Rectal smooth muscle tissue (tissue), 1 donor: ENCODE results near the gene PSMC1.

Experiments
- H3K27ac ChIP-seq: one replicate; pipeline ENCODE4 v1.7.0; 2013; ENCODE audit warnings: low read depth, low read length, inconsistent platforms
- H3K27me3 ChIP-seq: one replicate; pipeline ENCODE4 v1.7.0; 2013; ENCODE audit warnings: low read length; ENCODE audit not compliant: control insufficient read depth, insufficient read depth
- H3K36me3 ChIP-seq: one replicate; pipeline ENCODE4 v1.7.0; 2013; ENCODE audit warnings: low read length; ENCODE audit not compliant: control insufficient read depth, insufficient read depth
- H3K4me1 ChIP-seq: one replicate; pipeline ENCODE4 v1.7.0; 2013; ENCODE audit warnings: low read length; ENCODE audit not compliant: control insufficient read depth, insufficient read depth
- H3K4me3 ChIP-seq: one replicate; pipeline ENCODE4 v1.7.0; 2013; ENCODE audit warnings: low read length
- H3K9ac ChIP-seq: one replicate; pipeline ENCODE4 v1.7.0; 2013; ENCODE audit warnings: low read length

PSMC1 gene

DNA sequence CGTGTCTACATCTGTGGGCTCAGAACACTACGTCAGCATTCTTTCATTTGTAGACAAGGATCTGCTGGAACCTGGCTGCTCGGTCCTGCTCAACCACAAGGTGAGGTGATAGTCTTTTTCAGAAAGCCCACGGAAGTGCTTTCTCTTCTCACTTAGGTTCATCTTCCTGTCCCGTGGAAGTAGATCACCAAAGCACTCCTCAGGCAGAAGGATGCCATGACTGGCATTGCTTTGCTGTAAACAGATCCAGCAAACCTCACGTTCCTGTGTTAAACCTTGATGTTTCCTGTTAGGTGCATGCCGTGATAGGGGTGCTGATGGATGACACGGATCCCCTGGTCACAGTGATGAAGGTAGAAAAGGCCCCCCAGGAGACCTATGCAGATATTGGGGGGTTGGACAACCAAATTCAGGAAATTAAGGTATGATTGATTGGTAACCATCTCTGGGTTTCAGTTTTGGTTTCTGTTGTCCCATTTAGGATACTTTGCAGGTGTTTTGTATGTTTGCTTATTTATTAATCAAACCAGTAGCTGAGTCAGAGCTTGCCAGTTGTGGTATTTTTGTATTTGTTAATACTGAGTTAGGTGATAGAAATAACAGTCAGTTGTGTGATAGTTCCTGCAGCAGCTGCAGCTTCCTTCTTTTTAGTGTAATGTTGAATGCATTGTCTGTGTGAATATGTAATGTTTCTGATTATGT is 7.5 kb downstream of the PSMC1 start:
- Histone ChIP-seq H3K27ac (no peak overlapping the region), H3K27me3 (no peaks in the 10 kb centered on the region), H3K4me1 (no peaks in the 10 kb centered on the region), H3K36me3 (peaks cover 44% of the 10 kb centered on the region), H3K4me3 (no peak overlapping the region), H3K9ac (no peak overlapping the region)

DNA sequence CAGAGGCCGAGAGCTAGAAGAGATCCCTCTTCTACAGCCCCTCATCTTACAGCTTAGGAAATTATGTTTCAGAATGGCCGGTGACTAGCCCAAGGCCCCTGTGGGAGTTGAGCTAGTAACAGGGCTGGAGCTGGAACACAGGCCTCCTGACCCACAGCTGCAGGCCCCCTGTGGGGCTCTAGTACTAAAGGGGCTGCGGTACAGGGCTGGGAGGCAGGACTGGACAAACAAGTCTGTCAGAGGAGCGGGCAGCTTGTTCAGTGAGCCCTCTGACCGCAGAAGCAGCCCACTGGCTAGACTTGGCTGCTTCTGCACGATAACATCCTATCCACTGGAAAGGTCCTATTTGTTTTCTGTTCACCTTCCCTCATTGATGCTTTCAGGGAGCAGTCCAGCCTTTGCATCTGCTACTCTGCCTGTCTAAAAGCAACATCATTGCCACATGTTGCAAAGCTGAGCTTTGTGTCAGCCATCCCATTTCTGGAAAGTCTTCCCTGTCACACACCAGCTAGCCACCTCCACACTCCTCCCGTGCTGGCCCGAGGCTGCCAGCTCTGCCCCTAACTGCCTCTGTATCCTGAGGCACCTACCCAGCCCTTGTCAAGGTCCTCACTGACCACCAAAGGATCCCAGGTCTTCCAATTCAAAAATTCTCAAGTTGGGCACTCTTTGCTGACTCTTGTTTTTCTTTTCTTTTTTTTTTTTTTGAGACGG is 10.2 kb downstream of the PSMC1 start:
- no peak overlapping the region for H3K4me3 ChIP-seq
- H3K36me3 ChIP-seq: peaks cover 40% of the 10 kb centered on the region
- no peak overlapping the region for H3K27ac ChIP-seq
- no peaks in the 10 kb centered on the region for H3K4me1 ChIP-seq
- no peak overlapping the region for H3K9ac ChIP-seq
- H3K27me3 ChIP-seq: no peaks in the 10 kb centered on the region

DNA sequence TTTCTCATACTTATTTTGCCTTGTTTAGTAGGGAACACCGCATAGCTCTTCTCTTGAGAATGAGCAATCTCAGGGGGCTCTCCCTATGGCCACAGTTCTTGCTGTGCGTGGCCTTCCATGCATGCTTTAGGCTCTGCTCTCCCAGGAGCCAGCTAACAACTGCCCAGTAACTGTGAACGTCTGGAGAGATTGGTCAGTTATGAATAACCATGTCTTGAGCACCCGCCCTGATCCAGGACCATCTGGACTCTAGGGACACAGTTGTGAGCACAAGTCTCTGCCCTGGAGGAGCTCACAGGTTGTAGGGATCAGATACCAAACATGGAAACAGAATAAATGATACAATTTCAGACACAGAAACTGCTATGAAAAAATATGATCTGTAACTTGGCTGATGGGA is 12.1 kb downstream of the PSMC1 start:
- Histone ChIP-seq H3K9ac (no peak overlapping the region), H3K4me3 (no peak overlapping the region), H3K36me3 (peaks cover 45% of the 10 kb centered on the region), H3K4me1 (no peaks in the 10 kb centered on the region), H3K27ac (no peak overlapping the region), H3K27me3 (no peaks in the 10 kb centered on the region)

DNA sequence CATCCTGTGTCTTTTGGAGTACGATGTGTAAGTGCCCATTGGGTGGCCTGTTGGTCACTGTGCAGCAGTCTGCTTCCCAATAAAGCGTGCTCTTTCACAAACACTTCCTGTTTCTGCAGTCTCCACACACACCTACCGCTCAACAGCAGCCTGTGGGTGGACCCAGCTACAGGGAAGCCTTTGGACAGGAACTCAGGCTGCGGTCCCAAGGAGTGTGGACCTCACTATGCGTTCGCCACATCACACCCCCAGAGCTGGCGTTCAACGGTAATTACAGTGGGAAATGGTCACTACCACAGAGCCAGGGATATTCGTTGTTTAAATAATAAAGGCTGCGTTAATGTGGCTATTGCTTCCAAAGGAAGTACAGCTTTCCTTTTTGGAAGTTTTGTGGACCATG is 16.2 kb downstream of the PSMC1 start:
- H3K4me3 ChIP-seq: no peak overlapping the region
- H3K4me1 ChIP-seq: no peaks in the 10 kb centered on the region
- no peak overlapping the region for H3K9ac ChIP-seq
- peaks cover 24% of the 10 kb centered on the region for H3K36me3 ChIP-seq
- no peaks in the 10 kb centered on the region for H3K27me3 ChIP-seq
- H3K27ac ChIP-seq: no peak overlapping the region

DNA sequence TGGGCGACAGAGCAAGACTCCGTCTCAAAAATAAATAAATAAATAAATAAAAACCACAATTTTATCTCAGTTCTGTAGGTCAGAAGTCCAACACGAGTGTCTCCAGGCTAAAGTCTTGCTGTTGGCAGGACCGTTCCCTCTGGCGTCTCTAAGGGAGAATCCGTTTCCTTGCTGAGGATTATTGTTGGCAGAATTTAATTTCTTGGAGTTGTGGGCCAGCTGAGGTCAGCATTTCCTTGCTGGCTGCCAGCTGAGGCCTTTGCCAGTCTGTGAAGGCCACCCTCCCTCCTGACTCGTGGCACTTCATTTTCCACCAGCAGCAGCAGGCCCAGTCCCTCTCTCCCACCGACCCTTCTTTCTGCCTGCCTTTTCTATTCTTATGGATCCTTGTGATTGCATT is 17.2 kb downstream of the PSMC1 start:
- Histone ChIP-seq H3K4me1 (no peaks in the 10 kb centered on the region), H3K4me3 (no peak overlapping the region), H3K27me3 (no peaks in the 10 kb centered on the region), H3K36me3 (peaks cover 25% of the 10 kb centered on the region), H3K27ac (no peak overlapping the region), H3K9ac (no peak overlapping the region)

DNA sequence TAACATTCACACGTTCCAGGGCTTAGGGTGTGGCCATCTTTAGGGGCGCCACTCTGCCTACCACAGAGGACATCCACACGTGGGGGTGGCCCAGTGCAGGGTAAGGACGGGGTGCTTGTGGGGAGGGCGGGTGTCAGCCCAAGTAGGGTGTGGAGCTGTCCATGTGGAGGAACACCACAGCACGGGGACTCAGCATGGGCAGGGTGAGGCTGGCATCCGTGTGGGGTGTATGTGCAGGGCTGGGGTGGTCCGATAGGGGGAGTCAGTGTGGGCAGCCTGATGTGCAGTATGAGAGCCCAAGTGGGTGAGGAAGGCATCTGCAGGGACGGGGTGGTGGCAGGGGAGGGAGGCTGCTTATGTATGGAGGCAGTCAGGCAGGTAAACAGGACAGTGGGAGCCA is 17.7 kb downstream of the PSMC1 start:
- H3K36me3 ChIP-seq: peaks cover 24% of the 10 kb centered on the region
- no peaks in the 10 kb centered on the region for H3K27me3 ChIP-seq
- no peak overlapping the region for H3K4me3 ChIP-seq
- H3K4me1 ChIP-seq: no peaks in the 10 kb centered on the region
- H3K27ac ChIP-seq: no peak overlapping the region
- no peak overlapping the region for H3K9ac ChIP-seq

DNA sequence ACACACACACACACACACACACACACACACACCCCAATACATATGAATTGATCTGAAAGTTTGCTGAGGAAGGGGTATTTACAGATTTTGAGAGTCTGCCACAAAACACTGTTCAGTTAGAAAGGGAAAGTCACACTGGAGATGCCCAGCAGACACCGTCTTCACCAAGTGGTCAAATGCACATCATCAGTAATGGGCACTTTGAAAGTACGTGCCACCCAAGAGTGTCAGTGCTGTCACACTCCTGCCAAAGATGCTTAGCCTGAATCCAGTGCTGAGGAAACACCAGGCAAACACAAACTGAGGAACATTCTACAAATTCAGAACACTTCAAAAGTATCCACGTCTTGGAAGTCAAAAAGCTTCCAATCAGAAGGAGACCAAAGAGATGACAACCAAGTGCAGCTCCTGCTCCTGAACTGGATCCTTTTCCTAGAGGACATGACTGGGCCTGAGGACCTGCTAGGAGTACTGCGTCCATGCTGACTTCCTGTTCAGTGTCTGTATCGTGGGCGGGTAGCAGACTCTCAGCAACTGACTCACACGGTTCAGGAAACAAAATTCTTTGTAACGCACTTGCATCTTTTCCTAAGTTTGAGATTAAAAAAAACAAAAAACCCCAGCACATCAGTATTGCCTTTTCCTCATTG is 18.6 kb downstream of the PSMC1 start:
- Histone ChIP-seq H3K27me3 (no peaks in the 10 kb centered on the region), H3K9ac (no peak overlapping the region), H3K4me1 (no peaks in the 10 kb centered on the region), H3K36me3 (peaks cover 27% of the 10 kb centered on the region), H3K4me3 (no peak overlapping the region), H3K27ac (no peak overlapping the region)

DNA sequence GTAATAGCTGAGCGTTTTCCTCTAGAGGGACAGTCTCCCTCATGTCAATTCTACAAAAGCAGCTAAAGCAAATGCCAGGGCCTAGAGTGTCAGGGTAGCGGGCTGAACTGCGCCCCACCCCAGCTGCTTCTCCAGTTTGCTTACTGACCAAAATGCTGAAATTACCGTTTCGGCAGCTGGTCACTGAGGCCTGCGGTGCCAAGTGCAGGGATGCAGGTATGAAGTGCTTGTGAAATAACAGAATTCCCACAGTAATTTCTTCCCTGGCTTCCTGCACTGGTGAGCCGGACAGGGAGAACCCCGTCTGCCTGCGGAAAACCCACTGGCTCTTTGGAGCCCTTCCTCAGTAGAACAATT is 19.1 kb downstream of the PSMC1 start:
- no peaks in the 10 kb centered on the region for H3K4me1 ChIP-seq
- no peak overlapping the region for H3K27ac ChIP-seq
- H3K27me3 ChIP-seq: no peaks in the 10 kb centered on the region
- H3K9ac ChIP-seq: no peak overlapping the region
- no peak overlapping the region for H3K4me3 ChIP-seq
- peaks cover 22% of the 10 kb centered on the region for H3K36me3 ChIP-seq

DNA sequence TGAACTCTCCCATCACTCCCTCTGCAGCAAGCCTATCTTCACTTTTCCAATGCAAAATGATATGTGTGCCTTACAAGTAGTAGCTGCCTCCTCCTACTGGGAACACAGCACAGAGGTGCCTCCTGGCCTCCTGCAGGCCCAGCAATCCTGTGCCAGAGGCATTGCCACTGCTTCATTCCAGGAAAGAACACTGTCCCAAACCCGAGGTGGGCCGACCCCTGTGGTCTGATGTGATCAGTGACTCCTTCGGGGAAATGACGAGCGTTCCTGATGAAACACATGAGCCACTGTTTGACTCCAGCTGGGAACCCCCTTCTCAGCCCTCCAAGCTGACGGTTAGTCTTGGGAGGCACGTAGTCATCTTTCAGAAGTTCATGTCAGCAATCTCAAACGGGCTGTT is 19.5 kb downstream of the PSMC1 start:
- Histone ChIP-seq H3K36me3 (peaks cover 19% of the 10 kb centered on the region), H3K4me3 (no peak overlapping the region), H3K27ac (no peak overlapping the region), H3K4me1 (no peaks in the 10 kb centered on the region), H3K9ac (no peak overlapping the region), H3K27me3 (no peaks in the 10 kb centered on the region)

DNA sequence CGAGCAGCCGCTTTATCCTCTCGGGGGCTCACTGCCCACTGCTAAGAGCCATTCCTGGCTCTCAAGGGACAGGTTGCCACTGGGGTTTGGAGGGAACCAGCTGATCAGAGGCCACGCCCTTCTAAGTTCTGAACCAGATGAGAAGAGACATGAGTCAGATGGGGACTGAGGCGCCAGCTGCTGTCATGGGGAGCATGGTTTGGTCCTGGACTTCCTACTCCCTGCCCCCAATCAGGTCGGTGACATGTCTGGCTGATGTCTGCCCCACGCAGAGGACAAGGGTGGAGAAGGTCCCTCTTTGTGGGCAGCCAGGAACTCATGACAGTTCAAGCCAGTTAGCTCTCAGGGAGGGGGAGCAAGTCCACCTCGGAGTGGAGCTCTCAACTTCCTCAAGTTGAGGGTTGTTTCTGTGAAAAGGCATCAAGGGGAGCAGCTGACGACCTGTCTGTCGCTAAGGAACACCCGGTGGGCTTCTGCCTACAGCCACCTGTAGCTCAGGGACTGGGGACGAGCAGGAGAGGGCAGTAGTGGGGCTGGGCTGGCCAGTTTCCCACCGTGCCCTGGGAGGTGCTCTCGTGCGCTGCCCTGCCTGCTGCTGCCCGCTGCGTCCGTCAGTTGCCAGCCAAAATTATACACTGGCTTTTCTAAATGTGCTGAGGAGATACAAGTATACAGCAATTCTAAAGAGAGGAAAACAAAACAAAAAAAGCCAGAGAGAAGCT is 20.5 kb downstream of the PSMC1 start:
- no peak overlapping the region for H3K4me3 ChIP-seq
- no peak overlapping the region for H3K27ac ChIP-seq
- no peaks in the 10 kb centered on the region for H3K27me3 ChIP-seq
- H3K4me1 ChIP-seq: no peaks in the 10 kb centered on the region
- peaks cover 19% of the 10 kb centered on the region for H3K36me3 ChIP-seq
- no peak overlapping the region for H3K9ac ChIP-seq

DNA sequence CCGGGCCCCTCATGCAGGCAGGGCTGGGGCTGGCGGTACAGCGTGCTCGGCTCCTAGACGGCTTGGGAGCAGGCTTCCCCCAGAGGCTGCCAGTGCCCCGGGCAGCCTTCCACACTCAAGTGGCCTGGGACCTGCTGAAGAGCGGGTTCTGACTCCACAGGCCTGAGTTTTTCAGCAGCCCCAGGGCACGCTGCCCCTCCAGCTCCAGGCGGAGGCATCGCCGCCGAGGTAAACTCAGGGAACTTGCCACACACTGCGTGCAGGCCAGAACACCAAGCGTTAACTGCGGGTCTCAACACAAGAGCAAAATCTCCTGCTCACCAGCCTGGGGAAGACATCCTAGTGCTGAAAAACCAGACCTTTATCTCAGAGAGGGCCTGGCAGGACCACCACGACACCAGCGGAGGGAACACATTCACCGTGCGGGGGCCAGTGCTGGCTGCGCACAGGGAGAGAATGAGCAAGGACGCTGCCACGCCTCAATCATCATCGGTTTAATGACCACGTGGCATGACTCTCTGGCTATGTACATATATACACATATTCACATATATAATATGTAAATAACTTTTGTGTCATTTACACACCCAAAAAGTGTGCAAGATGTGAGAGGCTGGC is 21.3 kb downstream of the PSMC1 start:
- Histone ChIP-seq H3K27me3 (no peaks in the 10 kb centered on the region), H3K9ac (no peak overlapping the region), H3K4me3 (no peak overlapping the region), H3K27ac (no peak overlapping the region), H3K4me1 (no peaks in the 10 kb centered on the region), H3K36me3 (peaks cover 17% of the 10 kb centered on the region)
